Raji (cell line): ENCODE results near the gene STX2.

Source experiments
- POLR2A ChIP-seq: IDR thresholded peaks from 2 replicates; pipeline ENCODE4 v1.6.1; 2011; ENCODE audit warnings: low read depth, low read length, control low read depth; ENCODE audit not compliant: insufficient read depth

STX2 gene

GRCh38 chr12:130816097-130816496, 23.0 kb downstream of the STX2 start:
- TF ChIP-seq POLR2A = no peak

DNA sequence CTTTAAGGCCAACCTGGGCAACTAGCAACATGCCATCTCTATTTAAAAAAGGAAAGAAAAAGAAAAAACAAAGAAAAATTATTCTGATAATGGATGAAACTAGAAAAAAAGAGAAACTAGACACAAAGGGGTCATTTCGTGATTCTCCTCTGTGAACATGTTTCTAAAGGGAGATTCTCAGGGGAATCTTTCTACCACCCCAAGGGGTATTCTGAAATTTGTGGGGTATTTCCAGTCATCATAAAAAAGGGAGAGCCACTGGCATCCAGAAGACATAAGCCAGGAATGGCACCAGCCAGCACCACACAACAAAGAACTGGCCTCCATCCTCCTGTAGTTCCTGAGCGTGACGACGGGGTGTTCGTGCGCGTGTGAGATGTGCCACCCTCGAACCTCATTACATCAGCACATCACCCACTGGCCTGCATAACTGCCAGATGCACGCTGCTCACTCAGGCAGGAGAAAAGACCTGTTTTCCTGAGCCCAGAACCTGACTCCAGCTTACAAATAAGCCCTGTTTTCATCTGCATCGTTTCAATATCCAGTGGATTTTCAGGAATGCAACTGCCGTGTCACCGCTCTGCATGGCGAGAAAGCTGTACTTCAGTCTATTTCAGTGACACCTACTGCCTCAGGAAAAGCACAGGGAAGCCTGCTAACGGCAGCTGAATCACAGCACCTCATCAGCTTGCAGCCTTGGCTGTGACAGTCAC, 23.9 kb downstream of the STX2 start:
- no peak for TF ChIP-seq POLR2A

GRCh38 chr12:130813949-130814348, 25.1 kb downstream of the STX2 start:
- no peak for TF ChIP-seq POLR2A

DNA sequence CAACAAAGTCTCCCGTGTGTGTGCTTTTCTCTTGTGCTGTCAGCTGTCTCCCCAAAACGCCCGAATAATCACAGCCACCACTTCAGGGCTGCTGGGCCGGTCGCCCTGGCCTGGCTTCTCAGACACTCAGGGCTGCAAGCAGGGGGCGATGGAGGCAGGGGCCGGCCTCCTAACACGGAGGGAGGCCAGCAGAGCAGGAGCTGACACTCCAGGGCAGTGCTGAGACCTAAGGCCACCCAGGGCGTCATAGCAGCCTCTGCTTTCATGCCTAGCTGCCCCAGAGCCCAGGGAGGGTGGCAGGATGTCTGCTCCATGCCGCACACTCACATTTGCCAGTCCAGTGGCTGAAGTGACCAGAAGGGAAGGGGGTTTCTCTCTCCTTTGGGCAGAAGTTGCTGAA, 25.6 kb downstream of the STX2 start:
- no peak for TF ChIP-seq POLR2A

DNA sequence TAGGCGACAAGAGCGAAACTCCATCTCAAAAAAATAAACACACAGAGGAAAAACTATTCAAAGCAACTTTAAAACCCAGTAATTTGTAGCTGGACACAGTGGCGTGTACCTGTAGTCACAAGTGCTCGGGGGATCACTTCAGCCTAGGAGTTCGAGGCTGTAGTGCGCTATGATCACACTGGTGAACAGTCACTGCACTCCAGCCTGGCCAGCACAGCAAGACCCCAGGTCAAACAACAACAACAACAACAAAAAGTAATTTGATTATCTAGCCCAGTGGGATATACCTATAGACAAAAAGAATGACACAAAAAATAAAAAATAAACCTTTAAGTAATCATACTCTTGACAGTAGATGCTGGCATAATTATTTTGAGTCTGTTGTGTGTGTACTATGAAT, 29.3 kb downstream of the STX2 start:
- TF ChIP-seq POLR2A = no peak

GRCh38 chr12:130807309-130807708, 31.7 kb downstream of the STX2 start:
- no peak for TF ChIP-seq POLR2A

DNA sequence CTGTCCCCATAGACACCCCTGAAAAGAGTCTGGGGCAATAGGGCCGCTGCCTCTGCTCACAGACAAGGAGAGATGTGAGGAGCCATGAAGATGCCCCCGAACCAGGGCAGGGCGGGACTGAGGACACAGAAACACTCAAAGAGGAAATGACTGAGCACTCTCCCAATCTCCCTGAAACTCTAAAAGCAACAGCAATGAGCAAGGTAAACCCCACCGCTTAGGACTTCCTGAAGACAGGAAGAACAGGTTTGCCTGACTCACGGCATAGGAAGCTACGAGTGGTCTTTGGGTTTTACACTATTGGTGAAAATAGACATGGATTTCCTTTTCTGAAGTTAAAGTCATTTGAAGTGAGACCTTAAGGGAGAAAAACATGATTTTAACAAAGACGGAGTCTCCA, 32.5 kb downstream of the STX2 start:
- TF ChIP-seq POLR2A = no peak

GRCh38 chr12:130805635-130806034, 33.4 kb downstream of the STX2 start:
- TF ChIP-seq POLR2A = no peak

GRCh38 chr12:130804216-130804615, 34.8 kb downstream of the STX2 start:
- no peak for TF ChIP-seq POLR2A

GRCh38 chr12:130803702-130804101, 35.3 kb downstream of the STX2 start:
- no peak for TF ChIP-seq POLR2A

GRCh38 chr12:130800312-130800711, 38.7 kb downstream of the STX2 start:
- TF ChIP-seq POLR2A = no peak

DNA sequence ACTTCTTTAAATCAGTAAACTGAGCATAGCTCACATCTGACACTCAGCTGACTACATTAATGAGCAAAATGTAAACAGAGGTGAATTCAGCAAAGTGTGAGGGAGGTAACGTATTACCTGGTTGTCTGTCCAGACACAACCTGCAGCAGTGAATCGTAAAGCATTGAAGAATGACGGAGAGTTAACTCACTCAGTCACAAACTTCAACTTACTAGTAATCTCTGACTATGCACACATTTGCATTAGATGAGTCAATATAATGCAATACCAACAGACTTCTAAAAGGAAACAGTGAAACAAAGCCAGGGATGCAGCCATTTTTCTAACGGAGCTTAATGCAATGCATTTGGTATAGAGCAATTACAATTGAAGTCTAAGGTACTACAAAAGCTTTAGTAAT, 40.0 kb downstream of the STX2 start:
- TF ChIP-seq POLR2A = no peak

DNA sequence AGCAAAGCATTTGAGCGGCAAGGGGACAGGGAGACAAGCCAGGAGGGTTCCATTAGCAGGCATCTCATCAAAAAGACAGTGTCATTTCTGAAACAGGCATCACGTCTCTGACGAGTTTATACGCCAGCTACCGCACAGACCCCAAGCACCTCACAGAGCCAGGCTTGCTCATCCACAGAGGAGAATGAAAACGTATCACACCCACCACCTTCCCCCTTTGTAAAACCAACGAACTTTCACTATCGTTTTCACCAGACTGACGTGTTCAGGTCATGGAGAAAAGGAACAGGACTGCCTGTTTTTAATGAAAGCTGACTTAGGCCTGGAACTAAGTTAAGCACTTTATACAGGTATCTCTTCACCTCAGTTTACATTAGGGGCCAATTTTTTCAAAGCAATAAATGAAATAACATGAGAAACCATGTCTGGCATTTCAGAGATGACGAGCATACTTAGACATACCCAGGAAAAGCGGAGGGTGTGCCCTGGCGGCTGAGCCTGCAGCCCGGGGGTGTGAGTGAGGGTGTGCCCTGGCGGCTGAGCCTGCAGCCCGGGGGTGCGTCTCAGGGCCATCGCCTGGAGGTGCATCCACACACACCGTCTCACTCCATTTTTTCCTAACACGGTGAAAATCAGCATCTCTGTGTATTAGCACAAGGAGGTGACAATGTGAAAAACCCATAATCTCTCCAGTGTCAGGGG, 41.9 kb downstream of the STX2 start:
- no peak for TF ChIP-seq POLR2A

DNA sequence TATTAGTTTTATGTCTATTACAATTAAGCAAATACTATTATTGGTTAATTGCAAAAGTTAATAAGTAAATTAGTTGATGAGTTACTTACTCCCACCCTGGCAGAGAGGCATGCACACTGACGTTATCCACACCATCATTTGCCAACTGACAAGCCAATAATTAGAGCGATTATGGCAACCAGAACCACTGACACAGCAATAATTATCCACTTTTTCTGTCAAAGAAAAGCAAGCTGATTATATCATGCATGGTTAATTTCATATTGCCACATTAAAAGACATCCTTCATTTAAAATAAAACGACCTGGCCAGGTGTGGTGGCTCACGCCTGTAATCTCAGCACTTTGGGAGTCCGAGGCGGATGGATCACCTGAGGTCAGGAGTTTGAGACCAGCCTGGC, 43.1 kb downstream of the STX2 start:
- no peak for TF ChIP-seq POLR2A

GRCh38 chr12:130793554-130793849, 45.5 kb downstream of the STX2 start:
- TF ChIP-seq POLR2A = no peak

GRCh38 chr12:130792821-130793553, 46.1 kb downstream of the STX2 start:
- no peak for TF ChIP-seq POLR2A
